Neuronal stem cell (in vitro differentiated cells): ENCODE results near the gene TLCD1.

ENCODE experiments used
- DNase-seq: peaks from one replicate; pipeline ENCODE4 v3.0.0-alpha.2; 2013; ENCODE audit warnings: low spot score
- H2AFZ ChIP-seq: one replicate; pipeline ENCODE4 v1.6.1; 2013; ENCODE audit warnings: mild to moderate bottlenecking, low read length, inconsistent platforms
- H2AK5ac ChIP-seq: 2 replicates; pipeline ENCODE4 v1.6.1; 2013; ENCODE audit warnings: low read depth, mild to moderate bottlenecking, inconsistent platforms, low read length, moderate library complexity, mixed read lengths
- H2BK120ac ChIP-seq: 2 replicates; pipeline ENCODE4 v1.6.1; 2013; ENCODE audit warnings: low read depth, mild to moderate bottlenecking, inconsistent platforms, low read length, moderate library complexity, mixed read lengths
- H2BK12ac ChIP-seq: one replicate; pipeline ENCODE4 v1.6.1; 2013; ENCODE audit warnings: low read length, inconsistent platforms
- H2BK15ac ChIP-seq: 2 replicates; pipeline ENCODE4 v1.6.1; 2013; ENCODE audit warnings: mild to moderate bottlenecking, low read length, inconsistent platforms, mixed read lengths
- H2BK5ac ChIP-seq: one replicate; pipeline ENCODE4 v1.6.1; 2013; ENCODE audit warnings: inconsistent platforms, mild to moderate bottlenecking, low read length, moderate library complexity
- H3K14ac ChIP-seq: one replicate; pipeline ENCODE4 v1.6.1; 2013; ENCODE audit warnings: low read length, inconsistent platforms
- H3K18ac ChIP-seq: 2 replicates; pipeline ENCODE4 v1.6.1; 2013; ENCODE audit warnings: low read length, inconsistent platforms
- H3K23ac ChIP-seq: 2 replicates; pipeline ENCODE4 v1.6.1; 2013; ENCODE audit warnings: low read depth, mild to moderate bottlenecking, mixed read lengths, low read length, inconsistent platforms; ENCODE audit not compliant: poor library complexity
- H3K27ac ChIP-seq: replicated peaks from 3 replicates; pipeline ENCODE4 v1.5.1; 2013; ENCODE audit warnings: low read length, inconsistent platforms
- H3K27me3 ChIP-seq, 3 experiments: 2 replicates each; pipeline ENCODE4 v1.6.1; 2013; ENCODE audit warnings: low read length in 3 of 3, mild to moderate bottlenecking in 2 of 3, inconsistent platforms in 1 of 3, low read depth in 1 of 3, mixed read lengths in 1 of 3, moderate library complexity in 1 of 3; ENCODE audit not compliant: control insufficient read depth in 3 of 3, insufficient read depth in 3 of 3
- H3K36me3 ChIP-seq, 2 donors: replicated peaks in 1 of 2; 2 replicates each; pipeline ENCODE4 v1.6.1; 2013; ENCODE audit warnings: low read length in 2 of 2; ENCODE audit not compliant: control insufficient read depth in 2 of 2, insufficient read depth in 2 of 2
- H3K4ac ChIP-seq: 2 replicates; pipeline ENCODE4 v1.6.1; 2013; ENCODE audit warnings: inconsistent platforms, mild to moderate bottlenecking, low read length, moderate library complexity
- H3K4me1 ChIP-seq, 2 donors: 1 replicate in 1 of 2; 2 replicates in 1 of 2; pipeline ENCODE4 v1.6.1; 2013; ENCODE audit warnings: low read length in 2 of 2, low read depth in 1 of 2; ENCODE audit not compliant: control insufficient read depth in 2 of 2, insufficient read depth in 1 of 2
- H3K4me2 ChIP-seq: one replicate; pipeline ENCODE4 v1.6.1; 2013; ENCODE audit warnings: mild to moderate bottlenecking, low read length, inconsistent platforms; ENCODE audit not compliant: insufficient read depth, poor library complexity, severe bottlenecking
- H3K4me3 ChIP-seq, 2 donors: 2 replicates each; pipeline ENCODE4 v1.5.1; 2013; ENCODE audit warnings: low read length in 2 of 2, mild to moderate bottlenecking in 2 of 2, inconsistent platforms in 1 of 2, moderate library complexity in 1 of 2
- H3K79me1 ChIP-seq: one replicate; pipeline ENCODE4 v1.6.1; 2013; ENCODE audit warnings: low read depth, mild to moderate bottlenecking, inconsistent platforms, low read length, moderate library complexity
- H3K9ac ChIP-seq: one replicate; pipeline ENCODE4 v1.6.1; 2013; ENCODE audit warnings: mild to moderate bottlenecking, low read depth, low read length, inconsistent platforms; ENCODE audit not compliant: poor library complexity
- H3K9me3 ChIP-seq, 2 donors: replicated peaks in 1 of 2; 2 replicates each; pipeline versions ENCODE3 to v1.6.1; 2013; ENCODE audit warnings: low read length in 2 of 2, mild to moderate bottlenecking in 2 of 2, inconsistent platforms in 1 of 2, low read depth in 1 of 2, mixed read lengths in 1 of 2, moderate library complexity in 1 of 2; ENCODE audit not compliant: control insufficient read depth in 2 of 2, insufficient read depth in 1 of 2
- H4K8ac ChIP-seq: one replicate; pipeline ENCODE4 v1.6.1; 2013; ENCODE audit warnings: low read depth, mild to moderate bottlenecking, inconsistent platforms, low read length, moderate library complexity
- H4K91ac ChIP-seq: one replicate; pipeline ENCODE4 v1.6.1; 2013; ENCODE audit warnings: low read length, low read depth, mild to moderate bottlenecking, inconsistent platforms; ENCODE audit not compliant: poor library complexity
- WGBS, 2 donors: extraction: QIAGEN DNeasy Blood & Tissue Kit; methylation state at CpG; one replicate each; pipeline ENCODE4 v1.1.7; 2013; ENCODE audit warnings: missing lambda C conversion rate in 2 of 2, mixed read lengths in 1 of 2; ENCODE audit not compliant: insufficient read length in 2 of 2, insufficient replicate concordance in 1 of 2; ENCODE audit errors: extremely low coverage in 2 of 2; 5-methylcytosine and 5-hydroxymethylcytosine counted together

TLCD1 gene

GRCh38 chr17:28744104-28744971, 18.3 kb upstream of the TLCD1 start:
- Histone ChIP-seq H4K8ac (peak overlapping the region; percentile 89), H3K9ac (peak overlapping the region; percentile 99), H3K14ac (peak overlapping the region; percentile 97), H3K27me3 (no peaks in the 10 kb centered on the region), H2AK5ac (peak overlapping the region; percentile 100), H3K27ac (peak overlapping the region; percentile 100), H3K79me1 (peaks cover 27% of the 10 kb centered on the region), H3K9me3 (peaks cover 0 to 9% of the 10 kb centered on the region in 2 donors), H4K91ac (peak overlapping the region; percentile 100), H3K23ac (peak overlapping the region; percentile 98), H2BK12ac (peak overlapping the region; percentile 93), H2AFZ (peak overlapping the region; percentile 51), H3K36me3 (peaks cover 34 to 64% of the 10 kb centered on the region in 2 donors), H3K4me3 (peak overlapping the region; percentile 74 to 98), H3K18ac (peak overlapping the region; percentile 100), H3K4me2 (peak overlapping the region; percentile 73), H2BK120ac (peak overlapping the region; percentile 100), H3K4ac (peak overlapping the region; percentile 93), H3K4me1 (peaks cover 19 to 23% of the 10 kb centered on the region in 2 donors), H2BK5ac (peak overlapping the region; percentile 100), H2BK15ac (peak overlapping the region; percentile 99)
- peak; percentile 83 for DNase-seq
- WGBS, 2 donors, result no CpG with 5 or more reads among the region's 61 CpGs

DNA sequence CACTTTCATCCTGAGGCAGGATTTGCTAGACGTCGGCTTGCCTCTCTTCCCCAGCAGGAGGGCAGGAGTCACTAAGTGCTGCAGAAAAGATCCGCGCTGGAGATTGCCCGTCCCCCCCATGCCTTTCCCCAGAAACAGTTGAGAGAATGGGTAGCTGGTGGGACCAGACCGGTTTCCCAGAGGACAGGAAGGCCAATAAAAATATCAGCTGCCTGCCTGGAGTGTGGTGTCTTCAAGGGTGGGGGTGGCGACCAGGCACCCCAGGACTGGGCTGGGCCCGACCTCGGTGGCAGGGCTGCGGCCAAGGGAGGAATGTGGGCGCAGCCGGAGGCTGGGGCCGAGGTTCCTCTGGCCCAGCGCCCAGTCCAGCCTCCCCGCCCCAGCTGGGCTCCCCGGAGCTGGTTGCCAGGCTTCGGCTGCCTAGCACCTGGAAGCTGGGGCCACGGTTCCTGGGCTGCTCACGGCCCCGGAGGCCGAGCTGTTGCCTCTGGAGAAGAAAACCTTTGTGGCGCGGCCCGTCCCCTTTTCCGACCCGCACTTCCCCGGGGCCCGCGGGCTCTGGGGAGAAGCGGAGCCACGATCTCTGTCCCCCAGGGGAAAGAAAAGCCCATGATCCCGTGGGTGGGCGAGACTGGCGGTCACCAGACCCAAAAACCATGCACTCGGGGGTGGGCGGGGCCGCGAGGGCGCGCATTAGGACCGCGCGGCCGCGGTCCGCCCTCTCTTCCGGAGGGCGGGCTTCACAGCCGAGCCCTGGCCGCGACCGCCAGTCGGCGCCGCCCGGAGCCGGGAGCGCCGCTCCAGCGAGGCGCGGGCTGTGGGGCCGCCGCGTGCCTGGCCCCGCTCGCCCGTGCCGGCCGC, 17.4 kb upstream of the TLCD1 start, which contains the start of gene TRAF4:
Gene TRAF4 (plus strand): TSS at position 769 of the 861 bp plus-strand sequence. CDS start 102 bp downstream, outside the sequence.
- Histone ChIP-seq H3K9me3 (peaks cover 0 to 9% of the 10 kb centered on the region in 2 donors), H3K9ac (peak within 1 kb of the TSS; percentile 99), H3K4me3 (peak within 1 kb of the TSS; percentile 74 to 98), H2BK120ac (peak within 1 kb of the TSS; percentile 100), H2AK5ac (peak within 1 kb of the TSS; percentile 100), H3K14ac (peak within 1 kb of the TSS; percentile 97), H4K8ac (peak within 1 kb of the TSS; percentile 89), H2BK15ac (peak within 1 kb of the TSS; percentile 99), H3K23ac (peak within 1 kb of the TSS; percentile 98), H2BK12ac (peak within 1 kb of the TSS; percentile 93), H3K36me3 (peaks cover 28 to 64% of the 10 kb centered on the region in 2 donors), H3K27me3 (no peaks in the 10 kb centered on the region), H3K18ac (peak within 1 kb of the TSS; percentile 100), H3K27ac (peak within 1 kb of the TSS; percentile 100), H2BK5ac (peak within 1 kb of the TSS; percentile 100), H3K79me1 (peaks cover 27% of the 10 kb centered on the region), H3K4ac (peak within 1 kb of the TSS; percentile 94), H3K4me1 (peaks cover 19 to 23% of the 10 kb centered on the region in 2 donors), H4K91ac (peak within 1 kb of the TSS; percentile 100), H2AFZ (peak within 1 kb of the TSS; percentile 87), H3K4me2 (peak within 1 kb of the TSS; percentile 96)
- WGBS, 2 donors, result no CpG with 5 or more reads among the region's 70 CpGs
- DNase-seq, result peak; percentile 85

DNA sequence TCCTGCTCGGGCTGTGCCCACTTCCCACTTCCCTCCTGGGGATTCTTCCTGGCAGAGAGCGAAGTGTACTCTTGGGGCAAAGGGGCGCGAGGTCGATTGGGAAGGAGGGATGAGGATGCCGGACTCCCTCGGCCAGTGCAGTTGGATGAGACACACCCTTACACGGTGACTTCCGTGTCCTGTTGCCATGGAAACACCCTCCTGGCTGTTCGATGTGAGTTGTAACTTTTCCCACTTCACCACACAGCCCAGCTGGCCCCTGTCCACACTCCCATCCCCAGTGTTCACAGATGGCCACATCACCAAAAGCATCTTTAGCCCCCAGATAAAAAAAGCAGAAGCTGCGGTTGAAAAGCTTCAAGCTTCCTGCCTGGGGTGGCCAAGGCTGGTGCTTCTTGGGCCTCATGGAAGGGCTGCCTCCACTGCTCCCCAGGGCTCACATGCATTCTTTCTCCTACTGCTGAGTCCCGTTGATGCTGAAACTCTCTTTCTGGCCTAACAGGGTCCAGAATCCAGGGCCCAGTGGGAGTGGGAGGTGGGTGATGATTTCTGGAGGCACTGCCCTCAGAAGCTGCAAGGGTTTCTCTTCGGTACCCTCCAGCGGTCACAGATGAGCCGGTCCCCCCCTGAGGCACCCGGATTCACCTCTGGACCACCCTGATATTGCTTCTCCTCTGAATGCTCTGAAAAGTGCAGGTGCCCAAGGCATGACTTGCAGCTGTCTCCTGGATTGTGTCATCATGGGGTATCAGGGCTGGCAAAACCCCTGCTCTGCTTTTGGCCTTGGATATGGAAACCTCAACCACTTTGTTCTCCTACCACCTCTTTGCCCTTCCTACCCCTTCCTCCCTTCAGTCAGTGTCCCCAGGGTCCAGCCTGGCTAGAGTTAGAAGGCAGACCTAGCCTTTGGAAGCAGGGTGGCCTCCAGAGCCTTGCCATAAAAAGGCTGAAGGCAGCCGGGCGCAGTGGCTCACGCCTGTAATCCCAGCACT, 15.6 kb upstream of the TLCD1 start:
- H2BK15ac ChIP-seq, result no peak overlapping the region
- H3K4me1 ChIP-seq, result peaks cover 11 to 15% of the 10 kb centered on the region in 2 donors
- DNase-seq, result no peak
- H2BK12ac ChIP-seq, result no peak overlapping the region
- H3K79me1 ChIP-seq, result peaks cover 14% of the 10 kb centered on the region
- H3K27ac ChIP-seq, result no peak overlapping the region
- H2AFZ ChIP-seq, result no peak overlapping the region
- no peak overlapping the region for H3K4me2 ChIP-seq
- H3K27me3 ChIP-seq, result no peaks in the 10 kb centered on the region
- H3K23ac ChIP-seq, result peak overlapping the region; percentile 45
- H4K8ac ChIP-seq, result no peak overlapping the region
- no CpG with 5 or more reads among the region's 19 CpGs for WGBS, 2 donors
- H3K4me3 ChIP-seq, result no peak overlapping the region
- no peak overlapping the region for H3K18ac ChIP-seq
- H3K4ac ChIP-seq, result no peak overlapping the region
- no peak overlapping the region for H3K14ac ChIP-seq
- peak overlapping the region; percentile 14 for H2BK5ac ChIP-seq
- H4K91ac ChIP-seq, result no peak overlapping the region
- H2AK5ac ChIP-seq, result peak overlapping the region; percentile 28
- H2BK120ac ChIP-seq, result no peak overlapping the region
- H3K36me3 ChIP-seq, result peaks cover 13 to 59% of the 10 kb centered on the region in 2 donors
- peaks cover 3 to 9% of the 10 kb centered on the region in 2 donors for H3K9me3 ChIP-seq
- no peak overlapping the region for H3K9ac ChIP-seq
